ENCODE data around the gene TNFRSF6B. TPM values are rescaled to one million over a fixed set of nuclear protein-coding genes. Genes with fewer than 3 reads are reported as not detected.

TNFRSF6B gene
- total RNA-seq, 2 experiments from 2014 or later = not detected

DNA sequence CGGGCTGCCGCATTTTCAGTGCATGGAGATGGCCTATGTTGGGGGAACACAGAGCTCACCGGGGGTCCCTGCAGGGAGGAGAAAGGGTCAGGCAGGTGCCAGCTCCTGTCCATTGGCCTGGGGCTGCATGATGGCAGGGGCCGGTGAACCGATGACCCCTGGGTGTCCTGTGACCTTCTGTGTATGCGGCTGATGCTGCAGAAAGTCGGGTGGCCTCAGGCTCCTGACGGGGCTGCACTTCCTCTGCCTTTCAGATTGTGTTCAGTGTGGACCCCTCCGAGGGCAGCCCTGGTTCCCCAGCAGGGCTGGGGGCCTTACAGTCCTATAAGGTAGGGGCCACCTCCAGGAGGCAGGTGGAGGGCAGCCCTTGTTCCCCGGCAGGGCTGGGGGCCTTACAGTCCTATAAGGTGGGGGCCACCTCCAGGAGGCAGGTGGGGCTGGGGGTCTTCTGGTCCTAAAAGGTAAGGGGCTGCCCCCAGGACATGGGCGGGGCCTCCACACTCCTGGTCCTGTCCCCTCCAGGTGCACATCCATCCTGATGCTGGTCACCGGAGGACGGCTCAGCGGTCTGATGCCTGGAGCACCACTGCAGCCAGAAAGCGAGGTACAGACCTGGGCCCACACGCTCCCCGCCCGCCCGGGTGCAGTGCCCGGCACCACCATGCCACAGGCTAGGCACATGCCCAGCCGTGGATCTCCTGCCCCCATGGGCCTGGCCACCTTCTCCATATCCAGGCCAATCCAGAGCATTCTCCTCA, 11.0 kb upstream of the TNFRSF6B start:
- CTCF ChIA-PET = no interaction called here
- no peaks in the 10 kb centered on the region for H3K36me3 Mint-ChIP-seq
- H3K4me3 Mint-ChIP-seq = no peak overlapping the region
- no peaks in the 10 kb centered on the region for H3K27me3 Mint-ChIP-seq
- H3K4me1 Mint-ChIP-seq = peaks cover 7% of the 10 kb centered on the region
- DNase-seq (no peak), ATAC-seq (no peak)
- H3K9me3 Mint-ChIP-seq (ENCODE audit: low read depth) = no peaks in the 10 kb centered on the region
- no peak overlapping the region for H3K27ac Mint-ChIP-seq

DNA sequence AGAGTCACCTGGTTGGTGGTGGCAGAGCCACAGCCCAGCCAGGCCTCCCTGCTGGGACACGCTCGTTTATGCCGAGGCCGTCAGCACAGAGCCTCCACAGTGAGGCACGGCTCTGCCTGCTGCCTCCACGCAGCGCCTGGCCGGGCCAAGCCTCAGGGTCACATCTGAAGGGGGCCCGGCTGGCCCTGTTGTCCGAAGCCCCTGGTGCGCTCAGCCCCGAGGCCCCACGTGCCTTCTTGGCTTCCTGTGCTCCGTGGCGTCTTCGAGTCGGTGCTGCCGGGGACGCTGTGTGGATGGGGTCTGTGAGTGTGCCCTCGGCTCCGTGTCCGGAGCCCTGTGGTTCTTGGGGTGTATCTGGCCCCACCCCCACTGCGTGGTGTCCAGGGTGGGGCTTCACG, 10.4 kb upstream of the TNFRSF6B start:
- Mint-ChIP-seq H3K4me3 (no peak overlapping the region), H3K9me3 (ENCODE audit: low read depth) (no peaks in the 10 kb centered on the region), H3K4me1 (peaks cover 7% of the 10 kb centered on the region), H3K27ac (no peak overlapping the region), H3K27me3 (no peaks in the 10 kb centered on the region), H3K36me3 (no peaks in the 10 kb centered on the region)
- CTCF ChIA-PET = no interaction called here
- DNase-seq (no peak), ATAC-seq (no peak)

DNA sequence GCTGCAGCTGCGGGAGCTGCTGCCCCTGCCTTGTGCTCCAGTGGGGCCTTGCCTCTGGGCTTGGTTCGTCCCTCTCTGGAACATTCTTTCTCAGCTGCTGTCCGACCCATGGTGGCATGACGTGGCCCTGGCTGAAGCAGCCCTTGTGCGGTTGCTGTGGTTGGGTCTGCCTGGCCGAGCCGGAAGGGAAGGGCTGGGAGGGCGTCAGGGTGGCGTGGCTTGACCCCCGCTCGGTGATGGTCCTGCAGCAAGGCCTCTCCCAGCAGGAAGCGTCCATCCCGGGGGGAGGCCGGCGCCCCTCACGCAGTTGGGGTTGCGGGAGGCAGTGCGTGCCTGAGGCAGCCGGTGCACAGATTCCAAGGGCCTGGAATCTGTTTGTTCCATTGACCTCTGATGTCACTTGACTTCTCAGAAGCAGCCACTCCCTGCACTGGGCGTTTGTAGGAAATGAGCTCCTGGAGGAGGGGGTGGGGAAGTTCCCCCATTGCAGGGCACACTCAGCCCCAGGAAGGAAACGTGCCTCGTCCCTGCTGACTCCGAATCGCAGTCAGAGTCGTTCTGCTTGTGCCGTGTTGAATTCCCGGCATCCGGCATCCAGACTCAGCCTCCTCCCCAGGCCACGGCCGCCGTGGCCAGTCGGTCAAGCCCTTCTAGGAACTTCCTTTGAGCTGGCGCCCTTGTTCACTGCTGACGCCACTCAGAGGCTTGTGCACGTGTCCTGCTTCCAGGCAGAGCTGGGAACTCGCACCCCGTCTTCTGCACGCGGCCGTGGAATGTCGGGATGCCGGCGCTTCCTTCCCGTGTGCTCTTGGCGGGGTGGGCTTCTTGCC, 9.7 kb upstream of the TNFRSF6B start:
- ATAC-seq (no peak), DNase-seq (no peak)
- H3K9me3 Mint-ChIP-seq (ENCODE audit: low read depth) = no peaks in the 10 kb centered on the region
- no peaks in the 10 kb centered on the region for H3K27me3 Mint-ChIP-seq
- peaks cover 7% of the 10 kb centered on the region for H3K4me1 Mint-ChIP-seq
- CTCF ChIA-PET = interaction anchor here (1.0 kb wide), 1 partner anchor 29 kb away, joined by 3 read pairs; the partner anchor contains the start of gene RTEL1
- no peak overlapping the region for H3K4me3 Mint-ChIP-seq
- H3K36me3 Mint-ChIP-seq = no peaks in the 10 kb centered on the region
- H3K27ac Mint-ChIP-seq = no peak overlapping the region

DNA sequence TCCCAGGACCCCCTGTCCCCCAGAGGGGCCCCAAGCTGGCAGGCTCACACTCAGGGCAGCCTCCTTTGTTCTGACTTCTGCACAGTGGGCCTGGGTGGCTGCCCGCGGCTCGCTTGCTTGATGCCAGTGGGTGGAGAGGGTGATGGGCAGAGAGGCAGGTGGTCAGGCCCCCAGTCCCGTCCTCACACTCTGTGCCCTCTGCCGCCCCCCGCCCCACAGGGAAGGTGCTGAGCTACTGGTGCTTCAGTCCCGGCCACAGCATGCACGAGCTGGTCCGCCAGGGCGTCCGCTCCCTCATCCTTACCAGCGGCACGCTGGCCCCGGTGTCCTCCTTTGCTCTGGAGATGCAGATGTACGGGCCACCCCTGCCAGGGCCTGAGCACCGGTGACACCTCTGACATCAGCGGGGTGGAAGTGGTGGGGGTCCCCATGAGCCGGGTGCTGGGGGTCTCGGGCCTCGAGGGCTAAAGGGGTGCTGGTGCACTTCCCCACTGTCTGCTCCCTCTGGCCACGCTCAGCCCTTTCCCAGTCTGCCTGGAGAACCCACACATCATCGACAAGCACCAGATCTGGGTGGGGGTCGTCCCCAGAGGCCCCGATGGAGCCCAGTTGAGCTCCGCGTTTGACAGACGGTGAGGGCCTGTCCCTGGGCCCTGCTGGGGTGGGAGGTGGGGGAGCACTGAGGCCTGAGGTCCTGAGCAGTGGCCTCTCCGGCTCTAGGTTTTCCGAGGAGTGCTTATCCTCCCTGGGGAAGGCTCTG, 8.9 kb upstream of the TNFRSF6B start:
- ATAC-seq (no peak), DNase-seq (no peak)
- no peaks in the 10 kb centered on the region for H3K27me3 Mint-ChIP-seq
- peaks cover 4% of the 10 kb centered on the region for H3K4me1 Mint-ChIP-seq
- no peaks in the 10 kb centered on the region for H3K9me3 Mint-ChIP-seq (ENCODE audit: low read depth)
- no peak overlapping the region for H3K4me3 Mint-ChIP-seq
- CTCF ChIA-PET = interaction anchor here (1.0 kb wide), 1 partner anchor 29 kb away, joined by 3 read pairs; the partner anchor contains the start of gene RTEL1
- no peak overlapping the region for H3K27ac Mint-ChIP-seq
- peaks cover 3% of the 10 kb centered on the region for H3K36me3 Mint-ChIP-seq

DNA sequence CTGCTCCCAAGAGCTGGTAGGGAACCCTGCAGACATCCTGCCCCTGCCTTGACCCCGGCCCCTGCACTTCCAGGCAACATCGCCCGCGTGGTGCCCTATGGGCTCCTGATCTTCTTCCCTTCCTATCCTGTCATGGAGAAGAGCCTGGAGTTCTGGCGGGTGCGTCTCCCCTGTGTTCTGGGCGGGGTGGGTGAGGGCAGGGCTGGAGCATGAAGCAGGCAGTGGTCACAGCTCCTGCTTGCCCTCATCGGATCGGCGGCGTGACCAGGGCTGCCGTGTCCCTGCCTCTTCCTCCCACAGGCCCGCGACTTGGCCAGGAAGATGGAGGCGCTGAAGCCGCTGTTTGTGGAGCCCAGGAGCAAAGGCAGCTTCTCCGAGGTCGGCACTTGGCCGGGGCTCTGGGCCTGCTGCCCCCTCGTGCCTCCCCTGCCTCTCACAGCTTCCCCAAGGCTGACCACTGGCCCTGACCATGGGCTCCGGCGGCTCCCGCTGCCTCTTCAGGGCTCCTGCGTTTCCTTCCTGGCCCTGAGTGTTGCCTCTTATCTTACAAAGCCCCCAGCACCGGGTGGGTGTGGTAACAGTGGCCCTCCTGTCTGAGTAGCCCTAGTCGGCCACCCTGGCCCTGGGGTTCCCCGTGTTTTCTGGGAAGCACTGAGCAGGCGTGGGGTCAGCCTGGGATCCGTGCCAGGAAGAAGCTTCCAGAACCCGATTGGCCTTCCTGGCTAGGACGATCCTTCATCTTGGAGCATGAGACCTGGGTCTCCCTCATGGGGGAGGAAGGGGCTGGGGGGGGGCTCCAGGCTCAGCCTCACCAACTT, 8.0 kb upstream of the TNFRSF6B start:
- ATAC-seq = no peak

DNA sequence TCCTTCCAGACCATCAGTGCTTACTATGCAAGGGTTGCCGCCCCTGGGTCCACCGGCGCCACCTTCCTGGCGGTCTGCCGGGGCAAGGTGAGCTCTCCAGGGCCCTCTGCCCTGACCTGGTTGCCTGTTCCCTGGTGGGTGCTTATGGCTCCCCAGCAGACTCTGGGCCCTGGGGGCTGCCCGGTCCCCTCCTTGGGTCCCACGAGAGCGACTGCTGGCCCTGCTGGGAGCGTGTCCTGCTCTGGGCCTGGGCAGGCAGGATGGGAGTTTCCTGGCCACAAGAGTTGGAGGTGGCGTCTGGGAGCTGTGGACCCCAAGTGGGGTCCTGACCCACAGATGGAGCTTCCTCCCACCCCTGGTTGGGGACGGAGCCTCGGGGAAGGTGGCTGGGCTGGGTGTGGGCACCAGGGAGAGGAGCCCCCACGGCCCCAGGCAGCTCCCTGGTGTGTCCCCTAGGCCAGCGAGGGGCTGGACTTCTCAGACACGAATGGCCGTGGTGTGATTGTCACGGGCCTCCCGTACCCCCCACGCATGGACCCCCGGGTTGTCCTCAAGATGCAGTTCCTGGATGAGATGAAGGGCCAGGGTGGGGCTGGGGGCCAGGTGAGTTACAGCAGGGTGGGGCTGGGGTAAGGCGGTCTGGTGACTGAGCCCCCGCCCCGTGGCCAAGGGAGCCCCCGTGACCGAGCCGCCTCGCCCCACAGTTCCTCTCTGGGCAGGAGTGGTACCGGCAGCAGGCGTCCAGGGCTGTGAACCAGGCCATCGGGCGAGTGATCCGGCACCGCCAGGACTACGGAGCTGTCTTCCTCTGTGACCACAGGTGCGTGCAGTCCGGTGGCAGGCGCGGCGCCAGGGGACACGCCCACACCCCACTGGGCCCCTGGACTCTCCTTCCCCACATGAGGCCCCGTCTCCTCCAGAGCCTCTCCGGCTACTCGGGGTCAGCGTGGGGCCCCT, 7.1 kb upstream of the TNFRSF6B start:
- ATAC-seq (no peak), DNase-seq (no peak)
- peaks cover 3% of the 10 kb centered on the region for H3K4me1 Mint-ChIP-seq
- peaks cover 9% of the 10 kb centered on the region for H3K36me3 Mint-ChIP-seq
- no peak overlapping the region for H3K4me3 Mint-ChIP-seq
- CTCF ChIA-PET = no interaction called here
- no peaks in the 10 kb centered on the region for H3K27me3 Mint-ChIP-seq
- no peak overlapping the region for H3K27ac Mint-ChIP-seq
- H3K9me3 Mint-ChIP-seq (ENCODE audit: low read depth) = no peaks in the 10 kb centered on the region

More for the DNA sequence above, 8.0 kb upstream of the TNFRSF6B start:
- Mint-ChIP-seq H3K4me1 (peaks cover 3% of the 10 kb centered on the region), H3K4me3 (no peak overlapping the region), H3K27ac (no peak overlapping the region), H3K27me3 (no peaks in the 10 kb centered on the region), H3K36me3 (peaks cover 3% of the 10 kb centered on the region), H3K9me3 (ENCODE audit: low read depth) (no peaks in the 10 kb centered on the region)
- no peak for DNase-seq
- CTCF ChIA-PET = no interaction called here

DNA sequence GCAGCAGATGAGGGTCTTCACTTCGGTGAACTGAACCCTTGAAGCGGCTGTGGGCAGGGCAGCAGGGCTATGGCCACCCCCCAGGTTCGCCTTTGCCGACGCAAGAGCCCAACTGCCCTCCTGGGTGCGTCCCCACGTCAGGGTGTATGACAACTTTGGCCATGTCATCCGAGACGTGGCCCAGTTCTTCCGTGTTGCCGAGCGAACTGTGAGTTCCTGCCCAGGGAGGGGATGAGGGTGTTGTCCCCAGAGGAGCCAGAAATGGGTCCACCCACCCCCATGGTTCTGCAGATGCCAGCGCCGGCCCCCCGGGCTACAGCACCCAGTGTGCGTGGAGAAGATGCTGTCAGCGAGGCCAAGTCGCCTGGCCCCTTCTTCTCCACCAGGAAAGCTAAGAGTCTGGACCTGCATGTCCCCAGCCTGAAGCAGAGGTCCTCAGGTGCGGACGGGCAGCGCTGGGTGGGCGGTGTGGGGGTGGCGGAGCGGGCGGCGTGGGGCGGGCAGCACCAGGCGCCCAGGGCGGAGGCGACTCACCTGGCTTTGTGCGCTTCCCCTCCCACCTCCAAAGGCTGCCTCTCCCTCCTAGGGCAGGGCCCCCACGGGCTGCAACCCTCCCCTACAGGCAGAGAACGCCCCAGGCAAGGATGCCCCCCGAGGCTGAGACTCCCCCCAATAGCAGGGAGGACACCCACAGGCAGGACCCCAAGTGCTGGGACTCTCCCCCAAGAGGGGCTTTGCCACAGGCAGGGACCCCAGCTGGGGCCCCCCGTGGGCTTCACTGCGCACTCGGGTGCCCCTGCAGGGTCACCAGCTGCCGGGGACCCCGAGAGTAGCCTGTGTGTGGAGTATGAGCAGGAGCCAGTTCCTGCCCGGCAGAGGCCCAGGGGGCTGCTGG, 6.2 kb upstream of the TNFRSF6B start:
- Mint-ChIP-seq H3K4me1 (peaks cover 3% of the 10 kb centered on the region), H3K36me3 (peaks cover 10% of the 10 kb centered on the region), H3K4me3 (no peak overlapping the region), H3K27me3 (no peaks in the 10 kb centered on the region), H3K27ac (no peak overlapping the region), H3K9me3 (ENCODE audit: low read depth) (no peaks in the 10 kb centered on the region)
- CTCF ChIA-PET = no interaction called here
- DNase-seq = no peak
- ATAC-seq = no peak

DNA sequence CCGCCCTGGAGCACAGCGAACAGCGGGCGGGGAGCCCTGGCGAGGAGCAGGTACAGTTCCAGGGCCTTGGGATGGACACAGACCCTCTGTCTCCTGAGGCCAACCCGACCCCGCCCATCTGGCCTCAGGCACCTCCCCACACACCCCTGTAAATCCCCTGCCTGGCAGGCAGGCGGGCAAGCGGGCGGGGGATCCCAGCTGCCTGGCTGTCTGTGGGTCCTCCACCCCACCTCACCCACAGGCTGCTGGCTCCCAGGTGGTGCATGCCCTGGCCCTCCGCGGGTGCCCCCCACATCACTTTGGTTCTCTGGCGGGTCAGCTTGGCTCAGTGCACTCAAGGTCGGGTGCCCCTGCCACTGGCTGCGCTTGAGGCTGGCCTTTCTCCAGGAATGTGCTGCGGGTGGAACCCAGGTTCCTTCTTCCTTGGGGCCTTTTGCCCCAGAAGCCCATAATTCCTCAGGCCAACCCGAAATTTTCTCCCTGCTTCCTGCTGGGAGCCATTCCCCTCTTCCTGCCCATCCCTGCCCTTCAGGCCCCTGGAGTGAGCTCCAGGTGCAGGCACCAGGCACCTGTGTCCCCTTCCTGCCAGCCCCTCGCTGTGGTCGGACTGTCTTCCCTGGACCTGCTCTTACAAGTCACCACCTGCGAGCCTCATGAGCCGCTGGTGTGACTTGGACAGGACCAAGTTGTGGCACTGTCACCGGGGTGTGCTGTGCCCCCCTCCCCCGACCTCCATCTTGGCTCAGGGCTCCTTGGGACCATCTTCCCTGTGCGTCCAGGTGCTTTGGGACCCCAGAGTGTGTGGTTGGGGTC, 5.3 kb upstream of the TNFRSF6B start:
- DNase-seq = no peak
- peaks cover 10% of the 10 kb centered on the region for H3K36me3 Mint-ChIP-seq
- H3K4me3 Mint-ChIP-seq = no peak overlapping the region
- CTCF ChIA-PET = no interaction called here
- no peak overlapping the region for H3K27ac Mint-ChIP-seq
- peaks cover 4% of the 10 kb centered on the region for H3K4me1 Mint-ChIP-seq
- no peaks in the 10 kb centered on the region for H3K27me3 Mint-ChIP-seq
- ATAC-seq = no peak
- no peaks in the 10 kb centered on the region for H3K9me3 Mint-ChIP-seq (ENCODE audit: low read depth)

DNA sequence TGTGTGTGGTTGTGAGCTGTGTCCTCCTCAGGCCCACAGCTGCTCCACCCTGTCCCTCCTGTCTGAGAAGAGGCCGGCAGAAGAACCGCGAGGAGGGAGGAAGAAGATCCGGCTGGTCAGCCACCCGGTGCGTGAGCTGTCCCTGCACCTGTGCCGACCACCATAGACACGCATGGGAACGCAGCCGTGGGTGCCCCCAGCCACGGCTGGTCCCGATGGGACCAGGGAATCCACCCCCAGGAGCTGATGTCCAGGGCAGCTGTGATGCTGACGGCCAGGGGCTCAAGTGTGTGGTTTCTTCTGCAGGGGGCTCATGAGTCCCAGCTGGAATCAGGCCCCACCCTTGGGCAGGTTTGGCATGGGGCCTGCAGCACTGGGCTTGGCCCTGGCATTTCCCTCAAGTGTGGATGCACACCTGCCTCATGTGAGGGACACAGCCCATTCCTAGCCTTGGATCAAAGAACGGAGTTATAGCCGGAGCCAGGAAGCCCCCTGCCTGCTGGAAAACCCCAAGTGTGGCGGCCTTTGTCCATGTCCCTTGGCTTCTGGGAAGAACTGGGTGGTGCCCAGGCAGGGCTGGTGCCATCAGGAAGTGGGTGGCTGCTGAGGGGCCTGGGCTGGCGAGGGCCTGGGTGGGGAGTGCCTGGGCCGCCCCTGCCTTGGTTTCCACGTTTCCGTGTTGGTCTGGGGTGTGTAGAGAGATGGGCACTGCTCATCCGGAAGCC, 4.6 kb upstream of the TNFRSF6B start:
- DNase-seq = no peak
- H3K4me1 Mint-ChIP-seq = peaks cover 6% of the 10 kb centered on the region
- H3K9me3 Mint-ChIP-seq (ENCODE audit: low read depth) = no peaks in the 10 kb centered on the region
- H3K27me3 Mint-ChIP-seq = no peaks in the 10 kb centered on the region
- H3K4me3 Mint-ChIP-seq = no peak overlapping the region
- H3K27ac Mint-ChIP-seq = no peak overlapping the region
- CTCF ChIA-PET = no interaction called here
- H3K36me3 Mint-ChIP-seq = peaks cover 10% of the 10 kb centered on the region
- no peak for ATAC-seq

DNA sequence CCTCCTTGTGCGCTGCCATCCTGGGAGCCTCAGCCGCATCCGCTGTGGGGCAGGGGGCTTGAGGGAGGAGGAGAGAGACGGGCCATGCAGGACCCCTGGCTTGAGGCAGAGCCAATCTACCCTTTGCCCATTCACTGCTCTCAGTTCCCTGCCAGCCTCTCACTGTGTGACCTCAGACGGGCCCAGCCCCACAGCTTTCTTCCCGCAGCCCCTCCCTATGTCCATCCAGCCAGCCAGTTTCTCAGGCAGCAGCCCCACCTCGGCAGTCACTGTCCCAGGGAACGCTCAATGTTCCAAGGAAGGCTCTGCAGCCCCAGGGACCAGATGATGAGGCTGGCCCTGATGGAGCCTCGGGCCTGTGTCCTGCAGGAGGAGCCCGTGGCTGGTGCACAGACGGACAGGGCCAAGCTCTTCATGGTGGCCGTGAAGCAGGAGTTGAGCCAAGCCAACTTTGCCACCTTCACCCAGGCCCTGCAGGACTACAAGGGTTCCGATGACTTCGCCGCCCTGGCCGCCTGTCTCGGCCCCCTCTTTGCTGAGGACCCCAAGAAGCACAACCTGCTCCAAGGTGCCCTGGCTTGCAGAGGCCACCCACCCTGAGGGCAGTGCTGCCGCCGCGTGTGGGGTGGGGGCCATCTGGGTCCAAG, 3.9 kb upstream of the TNFRSF6B start:
- Mint-ChIP-seq H3K27ac (no peak overlapping the region), H3K9me3 (ENCODE audit: low read depth) (no peaks in the 10 kb centered on the region), H3K27me3 (no peaks in the 10 kb centered on the region), H3K4me1 (peaks cover 10% of the 10 kb centered on the region), H3K36me3 (peaks cover 10% of the 10 kb centered on the region), H3K4me3 (no peak overlapping the region)
- DNase-seq = no peak
- CTCF ChIA-PET = no interaction called here
- ATAC-seq = no peak
